ENCODE results near the gene PI4KB.
"Not testable (repeated sequence)": the region's sequence is repeated elsewhere in the genome, so short reads cannot be mapped to it uniquely, and the experiment has no call there.

The PI4KB gene

GRCh38 chr1:151281225-151281968 lies 45.8 kb downstream of the PI4KB start:
- Histone ChIP-seq H3K4me3 (ENCODE audit: low read length) (peak overlapping the region; percentile 99), H3K9ac (ENCODE audit: low read length) (peak overlapping the region; percentile 92), H3K36me3 (ENCODE audit: control insufficient read depth, insufficient read depth, low read length) (peaks cover 1% of the 10 kb centered on the region), H3K9me3 (ENCODE audit: control insufficient read depth, low read length) (no peaks in the 10 kb centered on the region), H3K27me3 (ENCODE audit: control insufficient read depth, insufficient read depth, low read length) (no peaks in the 10 kb centered on the region), H3K4me1 (ENCODE audit: control insufficient read depth, insufficient read depth, low read length) (peaks cover 20% of the 10 kb centered on the region)

GRCh38 chr1:151277249-151277648 lies 50.0 kb downstream of the PI4KB start:
- Histone ChIP-seq H3K4me1 (ENCODE audit: control insufficient read depth, insufficient read depth, low read length) (peaks cover 4% of the 10 kb centered on the region), H3K36me3 (ENCODE audit: control insufficient read depth, insufficient read depth, low read length) (no peaks in the 10 kb centered on the region), H3K9me3 (ENCODE audit: control insufficient read depth, low read length) (no peaks in the 10 kb centered on the region), H3K9ac (ENCODE audit: low read length) (no peak overlapping the region), H3K27me3 (ENCODE audit: control insufficient read depth, insufficient read depth, low read length) (no peaks in the 10 kb centered on the region), H3K4me3 (ENCODE audit: low read length) (no peak overlapping the region)

- H3K9me3 ChIP-seq (ENCODE audit: control insufficient read depth, low read length); H3K9ac ChIP-seq (ENCODE audit: low read length); H3K27me3 ChIP-seq (ENCODE audit: control insufficient read depth, insufficient read depth, low read length); H3K4me1 ChIP-seq (ENCODE audit: control insufficient read depth, insufficient read depth, low read length); H3K4me3 ChIP-seq (ENCODE audit: low read length); H3K36me3 ChIP-seq (ENCODE audit: control insufficient read depth, insufficient read depth, low read length): not testable (repeated sequence)
These were observed 51.9 kb downstream of the PI4KB start for GRCh38 chr1:151275341-151275740.

- no peak overlapping the region for H3K4me3 ChIP-seq (ENCODE audit: low read length)
- no peaks in the 10 kb centered on the region for H3K9me3 ChIP-seq (ENCODE audit: control insufficient read depth, low read length)
- no peaks in the 10 kb centered on the region for H3K27me3 ChIP-seq (ENCODE audit: control insufficient read depth, insufficient read depth, low read length)
- H3K36me3 ChIP-seq (ENCODE audit: control insufficient read depth, insufficient read depth, low read length) = no peaks in the 10 kb centered on the region
- H3K9ac ChIP-seq (ENCODE audit: low read length) = no peak overlapping the region
- H3K4me1 ChIP-seq (ENCODE audit: control insufficient read depth, insufficient read depth, low read length) = no peaks in the 10 kb centered on the region
These were observed 53.2 kb downstream of the PI4KB start for GRCh38 chr1:151273924-151274466.

- Histone ChIP-seq H3K36me3 (ENCODE audit: control insufficient read depth, insufficient read depth, low read length) (no peaks in the 10 kb centered on the region), H3K9ac (ENCODE audit: low read length) (no peak overlapping the region), H3K4me1 (ENCODE audit: control insufficient read depth, insufficient read depth, low read length) (no peaks in the 10 kb centered on the region), H3K9me3 (ENCODE audit: control insufficient read depth, low read length) (no peaks in the 10 kb centered on the region), H3K27me3 (ENCODE audit: control insufficient read depth, insufficient read depth, low read length) (no peaks in the 10 kb centered on the region), H3K4me3 (ENCODE audit: low read length) (no peak overlapping the region)
These were observed 59.5 kb downstream of the PI4KB start for GRCh38 chr1:151267760-151268159.

GRCh38 chr1:151266821-151267220 lies 60.4 kb downstream of the PI4KB start:
- Histone ChIP-seq H3K36me3 (ENCODE audit: control insufficient read depth, insufficient read depth, low read length) (no peaks in the 10 kb centered on the region), H3K4me1 (ENCODE audit: control insufficient read depth, insufficient read depth, low read length) (no peaks in the 10 kb centered on the region), H3K27me3 (ENCODE audit: control insufficient read depth, insufficient read depth, low read length) (no peaks in the 10 kb centered on the region), H3K4me3 (ENCODE audit: low read length) (no peak overlapping the region), H3K9ac (ENCODE audit: low read length) (no peak overlapping the region), H3K9me3 (ENCODE audit: control insufficient read depth, low read length) (no peaks in the 10 kb centered on the region)

- no peaks in the 10 kb centered on the region for H3K27me3 ChIP-seq (ENCODE audit: control insufficient read depth, insufficient read depth, low read length)
- H3K4me1 ChIP-seq (ENCODE audit: control insufficient read depth, insufficient read depth, low read length) = no peaks in the 10 kb centered on the region
- no peaks in the 10 kb centered on the region for H3K9me3 ChIP-seq (ENCODE audit: control insufficient read depth, low read length)
- H3K36me3 ChIP-seq (ENCODE audit: control insufficient read depth, insufficient read depth, low read length) = no peaks in the 10 kb centered on the region
- no peak overlapping the region for H3K4me3 ChIP-seq (ENCODE audit: low read length)
- H3K9ac ChIP-seq (ENCODE audit: low read length) = no peak overlapping the region
These were observed 60.9 kb downstream of the PI4KB start for GRCh38 chr1:151266315-151266714.

- H3K27me3 ChIP-seq (ENCODE audit: control insufficient read depth, insufficient read depth, low read length) = no peaks in the 10 kb centered on the region
- H3K4me3 ChIP-seq (ENCODE audit: low read length) = no peak overlapping the region
- no peak overlapping the region for H3K9ac ChIP-seq (ENCODE audit: low read length)
- no peaks in the 10 kb centered on the region for H3K9me3 ChIP-seq (ENCODE audit: control insufficient read depth, low read length)
- no peaks in the 10 kb centered on the region for H3K4me1 ChIP-seq (ENCODE audit: control insufficient read depth, insufficient read depth, low read length)
- no peaks in the 10 kb centered on the region for H3K36me3 ChIP-seq (ENCODE audit: control insufficient read depth, insufficient read depth, low read length)
These were observed 61.6 kb downstream of the PI4KB start for GRCh38 chr1:151265446-151266236.

GRCh38 chr1:151259351-151259750 lies 67.9 kb downstream of the PI4KB start:
- Histone ChIP-seq H3K27me3 (ENCODE audit: control insufficient read depth, insufficient read depth, low read length) (no peaks in the 10 kb centered on the region), H3K4me3 (ENCODE audit: low read length) (no peak overlapping the region), H3K4me1 (ENCODE audit: control insufficient read depth, insufficient read depth, low read length) (peaks cover 10% of the 10 kb centered on the region), H3K9ac (ENCODE audit: low read length) (no peak overlapping the region), H3K36me3 (ENCODE audit: control insufficient read depth, insufficient read depth, low read length) (no peaks in the 10 kb centered on the region), H3K9me3 (ENCODE audit: control insufficient read depth, low read length) (no peaks in the 10 kb centered on the region)

- Histone ChIP-seq H3K9me3 (ENCODE audit: control insufficient read depth, low read length) (no peaks in the 10 kb centered on the region), H3K9ac (ENCODE audit: low read length) (peak overlapping the region; percentile 87), H3K27me3 (ENCODE audit: control insufficient read depth, insufficient read depth, low read length) (no peaks in the 10 kb centered on the region), H3K4me3 (ENCODE audit: low read length) (peak overlapping the region; percentile 69), H3K4me1 (ENCODE audit: control insufficient read depth, insufficient read depth, low read length) (peaks cover 10% of the 10 kb centered on the region), H3K36me3 (ENCODE audit: control insufficient read depth, insufficient read depth, low read length) (no peaks in the 10 kb centered on the region)
These were observed 71.8 kb downstream of the PI4KB start for GRCh38 chr1:151255381-151255780.

- peaks cover 15% of the 10 kb centered on the region for H3K4me1 ChIP-seq (ENCODE audit: control insufficient read depth, insufficient read depth, low read length)
- peak within 1 kb of the TSS; percentile 87 for H3K9ac ChIP-seq (ENCODE audit: low read length)
- no peaks in the 10 kb centered on the region for H3K27me3 ChIP-seq (ENCODE audit: control insufficient read depth, insufficient read depth, low read length)
These were observed 72.7 kb downstream of the PI4KB start, which contains the start of gene PSMD4 for GRCh38 chr1:151254217-151255213. PSMD4 (plus strand) TSS chr1:151254734; CDS start chr1:151254783, 49 bp downstream.

More at GRCh38 chr1:151254217-151255213, 72.7 kb downstream of the PI4KB start, which contains the start of gene PSMD4:
- H3K9me3 ChIP-seq (ENCODE audit: control insufficient read depth, low read length) = no peaks in the 10 kb centered on the region
- no peaks in the 10 kb centered on the region for H3K36me3 ChIP-seq (ENCODE audit: control insufficient read depth, insufficient read depth, low read length)
- H3K4me3 ChIP-seq (ENCODE audit: low read length) = peak within 1 kb of the TSS; percentile 69
